Measurements from ENCODE around the gene CEP44. TPM values are rescaled to one million over a fixed set of nuclear protein-coding genes. Genes with fewer than 3 reads are reported as not detected.

CEP44 gene
- total RNA-seq, 4 donors from 2014 or later: 5.9 to 43.4 (median 22.2) TPM

DNA sequence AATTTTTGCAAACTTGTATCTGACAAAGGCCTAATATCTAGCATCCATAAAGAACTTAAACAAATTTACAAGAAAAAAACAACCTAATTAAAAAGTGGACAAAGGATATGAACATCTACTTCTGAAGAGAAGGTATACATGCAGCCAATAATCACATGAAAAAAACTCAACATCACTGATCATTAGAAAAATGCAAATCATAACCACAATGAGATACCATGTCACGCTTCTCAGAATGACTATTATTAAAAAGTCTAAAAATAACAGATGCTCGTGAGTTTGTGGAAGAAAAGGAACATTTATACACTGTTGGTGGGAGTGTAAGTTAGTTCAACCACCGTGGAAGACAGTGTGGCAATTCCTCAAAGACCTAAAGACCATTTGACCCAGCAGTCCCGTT, 24.0 kb downstream of the CEP44 start:
- Histone ChIP-seq H3K27ac (no peak overlapping the region), H3K9me3 (no peaks in the 10 kb centered on the region), H3K4me3 (no peak overlapping the region), H3K4me1 (no peaks in the 10 kb centered on the region), H3K27me3 (no peaks in the 10 kb centered on the region), H3K36me3 (no peaks in the 10 kb centered on the region)
- intact Hi-C loops (cut with DNase I; ENCODE audit: low total_unique reads): no loop called here
- DNase-seq: no peak
- no peak for TF ChIP-seq POLR2A (IDR thresholded peaks at IDR 0.05)
- TF ChIP-seq, protein P1, sequence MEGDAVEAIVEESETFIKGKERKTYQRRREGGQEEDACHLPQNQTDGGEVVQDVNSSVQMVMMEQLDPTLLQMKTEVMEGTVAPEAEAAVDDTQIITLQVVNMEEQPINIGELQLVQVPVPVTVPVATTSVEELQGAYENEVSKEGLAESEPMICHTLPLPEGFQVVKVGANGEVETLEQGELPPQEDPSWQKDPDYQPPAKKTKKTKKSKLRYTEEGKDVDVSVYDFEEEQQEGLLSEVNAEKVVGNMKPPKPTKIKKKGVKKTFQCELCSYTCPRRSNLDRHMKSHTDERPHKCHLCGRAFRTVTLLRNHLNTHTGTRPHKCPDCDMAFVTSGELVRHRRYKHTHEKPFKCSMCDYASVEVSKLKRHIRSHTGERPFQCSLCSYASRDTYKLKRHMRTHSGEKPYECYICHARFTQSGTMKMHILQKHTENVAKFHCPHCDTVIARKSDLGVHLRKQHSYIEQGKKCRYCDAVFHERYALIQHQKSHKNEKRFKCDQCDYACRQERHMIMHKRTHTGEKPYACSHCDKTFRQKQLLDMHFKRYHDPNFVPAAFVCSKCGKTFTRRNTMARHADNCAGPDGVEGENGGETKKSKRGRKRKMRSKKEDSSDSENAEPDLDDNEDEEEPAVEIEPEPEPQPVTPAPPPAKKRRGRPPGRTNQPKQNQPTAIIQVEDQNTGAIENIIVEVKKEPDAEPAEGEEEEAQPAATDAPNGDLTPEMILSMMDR (IDR thresholded peaks at IDR 0.05): no peak

DNA sequence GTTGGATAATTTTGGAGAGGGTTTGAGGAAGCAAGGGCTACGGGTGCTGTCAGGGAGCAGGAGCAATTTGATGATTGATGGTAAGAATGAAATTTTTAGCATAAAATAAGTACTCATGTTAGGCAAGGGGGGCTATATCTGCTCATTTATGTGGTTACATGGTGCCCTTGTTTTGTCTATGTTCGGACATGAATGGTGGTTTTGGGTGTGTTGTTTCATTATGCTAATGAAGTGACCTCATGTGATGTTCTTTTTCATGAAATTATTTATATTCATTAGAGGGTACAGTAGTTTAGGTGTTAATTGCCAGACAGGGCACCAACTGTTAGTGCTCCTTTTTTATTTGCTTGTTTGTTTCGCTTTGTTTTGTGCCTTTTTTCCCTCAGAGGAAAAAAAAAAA, 29.3 kb downstream of the CEP44 start:
- no peak for TF ChIP-seq POLR2A (IDR thresholded peaks at IDR 0.05)
- TF ChIP-seq, protein P1 (IDR thresholded peaks at IDR 0.05): no peak
- no peaks in the 10 kb centered on the region for H3K4me1 ChIP-seq
- H3K4me3 ChIP-seq: no peak overlapping the region
- H3K36me3 ChIP-seq: no peaks in the 10 kb centered on the region
- no peak overlapping the region for H3K27ac ChIP-seq
- intact Hi-C loops (cut with DNase I; ENCODE audit: low total_unique reads): no loop called here
- no peaks in the 10 kb centered on the region for H3K9me3 ChIP-seq
- no peaks in the 10 kb centered on the region for H3K27me3 ChIP-seq
- no peak for DNase-seq

DNA sequence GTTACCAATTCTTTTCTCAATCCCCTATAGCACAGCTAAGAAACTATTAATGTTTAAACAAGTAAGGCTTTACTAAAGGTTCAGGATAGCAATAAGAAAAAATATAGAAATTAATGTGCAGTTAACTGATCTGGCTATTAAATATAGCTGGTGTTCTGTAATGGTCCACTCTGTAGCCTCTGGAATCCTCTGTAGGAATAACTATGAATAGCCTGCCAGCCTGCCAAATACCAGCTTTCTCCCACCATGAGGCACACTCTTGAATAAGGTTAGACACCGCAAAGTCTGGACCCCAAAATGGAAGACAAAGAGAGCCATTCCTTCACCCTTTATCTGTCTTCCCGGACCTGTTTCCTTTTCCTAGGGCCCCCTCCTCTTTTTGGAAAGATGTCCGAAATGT, 30.6 kb downstream of the CEP44 start:
- Histone ChIP-seq H3K4me1 (no peaks in the 10 kb centered on the region), H3K27ac (no peak overlapping the region), H3K36me3 (no peaks in the 10 kb centered on the region), H3K9me3 (no peaks in the 10 kb centered on the region), H3K27me3 (no peaks in the 10 kb centered on the region), H3K4me3 (no peak overlapping the region)
- no peak for TF ChIP-seq POLR2A (IDR thresholded peaks at IDR 0.05)
- TF ChIP-seq, protein P1 (IDR thresholded peaks at IDR 0.05): no peak
- DNase-seq: no peak
- intact Hi-C loops (cut with DNase I; ENCODE audit: low total_unique reads): no loop called here

DNA sequence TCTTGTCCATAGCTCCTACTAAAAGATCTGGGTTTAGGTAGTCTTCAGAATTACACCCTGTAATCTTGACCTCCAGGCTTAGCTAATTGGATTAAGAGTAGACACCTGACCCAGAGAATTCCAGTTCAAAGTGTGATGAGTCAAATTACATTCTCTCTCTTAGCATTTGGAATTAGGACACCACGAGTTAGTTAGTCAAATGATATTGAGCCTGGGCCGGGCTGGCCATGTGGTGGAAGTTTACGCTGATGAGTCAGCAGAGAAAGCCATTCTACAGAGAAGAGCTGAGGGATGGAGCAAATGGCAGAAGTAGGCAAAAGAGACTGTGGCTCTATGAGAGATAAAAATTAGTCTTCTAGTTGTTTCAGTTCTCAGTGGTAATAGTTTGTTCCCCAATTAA, 31.1 kb downstream of the CEP44 start:
- Histone ChIP-seq H3K27ac (no peak overlapping the region), H3K27me3 (no peaks in the 10 kb centered on the region), H3K9me3 (no peaks in the 10 kb centered on the region), H3K36me3 (no peaks in the 10 kb centered on the region), H3K4me1 (no peaks in the 10 kb centered on the region), H3K4me3 (no peak overlapping the region)
- TF ChIP-seq, protein P1 (IDR thresholded peaks at IDR 0.05): no peak
- no peak for TF ChIP-seq POLR2A (IDR thresholded peaks at IDR 0.05)
- intact Hi-C loops (cut with DNase I; ENCODE audit: low total_unique reads): no loop called here
- DNase-seq: no peak

DNA sequence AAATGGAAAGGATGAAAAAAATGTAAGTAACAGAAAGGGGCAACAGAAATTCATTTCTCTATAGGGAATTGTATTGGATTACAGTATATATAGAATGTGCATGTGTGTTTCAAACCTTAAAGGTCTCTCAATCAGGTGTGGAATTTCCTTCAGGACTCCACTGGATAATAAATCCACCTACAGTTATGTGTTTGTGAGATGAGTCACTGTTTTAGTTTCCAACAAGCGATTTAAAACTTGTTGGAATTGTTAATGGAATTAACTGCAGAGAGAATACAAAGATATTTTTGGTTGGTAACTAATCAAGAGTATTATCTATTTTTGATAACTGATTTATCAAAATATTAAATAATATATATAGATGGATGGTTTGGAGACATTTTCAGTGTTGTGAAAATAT, 32.8 kb downstream of the CEP44 start:
- no peak overlapping the region for H3K27ac ChIP-seq
- H3K27me3 ChIP-seq: no peaks in the 10 kb centered on the region
- no peaks in the 10 kb centered on the region for H3K9me3 ChIP-seq
- no peak overlapping the region for H3K4me3 ChIP-seq
- DNase-seq: no peak
- intact Hi-C loops (cut with DNase I; ENCODE audit: low total_unique reads): no loop called here
- H3K4me1 ChIP-seq: no peaks in the 10 kb centered on the region
- no peak for TF ChIP-seq POLR2A (IDR thresholded peaks at IDR 0.05)
- TF ChIP-seq, protein P1 (IDR thresholded peaks at IDR 0.05): no peak
- H3K36me3 ChIP-seq: no peaks in the 10 kb centered on the region

Data from uterus (tissue), 4 donors.